Measurements from ENCODE around the gene ALOX15. TPM values are rescaled to one million over a fixed set of nuclear protein-coding genes. Genes with fewer than 3 reads are reported as not detected.

The ALOX15 gene
- total RNA-seq, 1 experiment from 2014 or later, result not detected

DNA sequence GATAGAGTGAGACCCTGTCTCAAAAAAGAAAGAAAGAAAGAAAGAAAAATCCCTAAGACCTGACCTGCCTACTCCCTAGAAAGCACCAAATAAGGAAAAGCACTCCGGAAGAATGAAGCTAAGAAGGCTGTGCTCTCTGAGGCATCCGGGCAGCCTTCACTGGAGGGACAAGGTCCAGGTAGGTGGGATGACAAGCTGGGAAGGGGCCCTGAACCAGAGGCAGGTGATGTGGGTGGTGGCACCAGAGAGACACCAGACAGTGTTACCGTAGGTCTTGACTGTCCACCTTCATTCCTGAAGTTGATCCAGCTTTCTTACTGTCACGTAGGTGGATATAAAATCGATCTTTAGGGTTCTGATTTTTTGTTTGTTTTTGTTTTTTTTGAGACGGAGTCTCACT is 30.8 kb downstream of the ALOX15 start:
- H3K27me3 ChIP-seq (ENCODE audit: low read length), result peaks cover 23% of the 10 kb centered on the region; the same call in 1 of the 2 replicates

DNA sequence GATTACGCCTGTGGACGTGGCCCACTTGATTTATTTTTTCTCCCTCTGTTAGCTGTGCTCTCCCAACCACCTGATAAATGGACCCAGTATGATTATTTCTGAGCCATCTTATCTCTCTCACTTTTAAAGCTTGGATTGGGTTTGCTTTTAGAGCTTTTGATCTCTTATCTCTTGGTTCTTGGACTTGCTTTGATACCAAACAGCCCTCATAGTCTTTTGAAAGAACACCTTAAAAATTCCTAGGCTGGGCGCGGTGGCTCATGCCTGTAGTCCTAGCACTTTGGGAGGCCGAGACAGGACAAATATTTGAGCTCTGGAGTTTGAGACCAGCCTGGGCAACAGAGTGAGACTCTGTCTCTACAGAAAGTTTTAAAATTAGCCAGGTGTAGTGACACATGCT is 31.3 kb downstream of the ALOX15 start:
- no TSS peak for BruUV-seq (replicated peaks)
- Histone ChIP-seq H3K9ac (ENCODE audit: low read length) (no peak overlapping the region), H3K4me3 (ENCODE audit: low read length) (no peak overlapping the region), H3K36me3 (ENCODE audit: low read depth, low read length) (no peaks in the 10 kb centered on the region), H3K27me3 (ENCODE audit: low read length) (peaks cover 23% of the 10 kb centered on the region; the same call in 1 of the 2 replicates), H2AFZ (ENCODE audit: low read length) (no peak overlapping the region), H4K20me1 (ENCODE audit: low read length) (no peaks in the 10 kb centered on the region), H3K27ac (ENCODE audit: low read length) (no peak overlapping the region), H3K4me1 (ENCODE audit: insufficient read depth, low read length) (no peaks in the 10 kb centered on the region), H3K9me2 (replicated peaks; ENCODE audit: low read length) (no peaks in the 10 kb centered on the region), H3K79me2 (ENCODE audit: low read length) (no peaks in the 10 kb centered on the region), H3K4me2 (ENCODE audit: low read length) (no peak overlapping the region), H3F3A (ENCODE audit: low read length, unreplicated experiment) (no peaks in the 10 kb centered on the region), H3K9me3 (ENCODE audit: low read length) (no peaks in the 10 kb centered on the region)
- TF ChIP-seq, protein P1, sequence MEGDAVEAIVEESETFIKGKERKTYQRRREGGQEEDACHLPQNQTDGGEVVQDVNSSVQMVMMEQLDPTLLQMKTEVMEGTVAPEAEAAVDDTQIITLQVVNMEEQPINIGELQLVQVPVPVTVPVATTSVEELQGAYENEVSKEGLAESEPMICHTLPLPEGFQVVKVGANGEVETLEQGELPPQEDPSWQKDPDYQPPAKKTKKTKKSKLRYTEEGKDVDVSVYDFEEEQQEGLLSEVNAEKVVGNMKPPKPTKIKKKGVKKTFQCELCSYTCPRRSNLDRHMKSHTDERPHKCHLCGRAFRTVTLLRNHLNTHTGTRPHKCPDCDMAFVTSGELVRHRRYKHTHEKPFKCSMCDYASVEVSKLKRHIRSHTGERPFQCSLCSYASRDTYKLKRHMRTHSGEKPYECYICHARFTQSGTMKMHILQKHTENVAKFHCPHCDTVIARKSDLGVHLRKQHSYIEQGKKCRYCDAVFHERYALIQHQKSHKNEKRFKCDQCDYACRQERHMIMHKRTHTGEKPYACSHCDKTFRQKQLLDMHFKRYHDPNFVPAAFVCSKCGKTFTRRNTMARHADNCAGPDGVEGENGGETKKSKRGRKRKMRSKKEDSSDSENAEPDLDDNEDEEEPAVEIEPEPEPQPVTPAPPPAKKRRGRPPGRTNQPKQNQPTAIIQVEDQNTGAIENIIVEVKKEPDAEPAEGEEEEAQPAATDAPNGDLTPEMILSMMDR (conservative IDR thresholded peaks at IDR 0.05; ENCODE audit: low read depth, low read length), result no peak
- TF ChIP-seq EZH2phosphoT487 (IDR thresholded peaks at IDR 0.05; ENCODE audit: borderline replicate concordance, low read length) (no peak), EZH2 (IDR thresholded peaks at IDR 0.05; ENCODE audit: low read length, unreplicated experiment) (no peak)
- ATAC-seq (no peak), DNase-seq (no peak)
- POLR2A ChIA-PET (ENCODE audit: unreplicated experiment), result no interaction called here
- CTCF ChIA-PET, result no interaction called here
- intact Hi-C loops (cut with micrococcal nuclease), result no loop called here

More for the DNA sequence above, 30.8 kb downstream of the ALOX15 start:
- H3K9me3 ChIP-seq (ENCODE audit: low read length), result no peaks in the 10 kb centered on the region
- POLR2A ChIA-PET (ENCODE audit: unreplicated experiment), result interaction anchor here (0.5 kb wide), 1 partner anchor 943 kb away, joined by 4 read pairs; no protein-coding TSS in a partner anchor
- no TSS peak for BruUV-seq (replicated peaks)
- H3K4me2 ChIP-seq (ENCODE audit: low read length), result no peak overlapping the region
- TF ChIP-seq EZH2phosphoT487 (IDR thresholded peaks at IDR 0.05; ENCODE audit: borderline replicate concordance, low read length) (no peak), EZH2 (IDR thresholded peaks at IDR 0.05; ENCODE audit: low read length, unreplicated experiment) (no peak)
- TF ChIP-seq, protein P1 (conservative IDR thresholded peaks at IDR 0.05; ENCODE audit: low read depth, low read length), result no peak
- H4K20me1 ChIP-seq (ENCODE audit: low read length), result no peaks in the 10 kb centered on the region
- H3K4me1 ChIP-seq (ENCODE audit: insufficient read depth, low read length), result no peaks in the 10 kb centered on the region
- no peak overlapping the region for H3K9ac ChIP-seq (ENCODE audit: low read length)
- H3K27ac ChIP-seq (ENCODE audit: low read length), result no peak overlapping the region
- intact Hi-C loops (cut with micrococcal nuclease), result no loop called here
- no peaks in the 10 kb centered on the region for H3K79me2 ChIP-seq (ENCODE audit: low read length)
- no peak overlapping the region for H3K4me3 ChIP-seq (ENCODE audit: low read length)
- CTCF ChIA-PET, result no interaction called here
- no peaks in the 10 kb centered on the region for H3F3A ChIP-seq (ENCODE audit: low read length, unreplicated experiment)
- no peaks in the 10 kb centered on the region for H3K36me3 ChIP-seq (ENCODE audit: low read depth, low read length)
- ATAC-seq, result no peak
- no peak overlapping the region for H2AFZ ChIP-seq (ENCODE audit: low read length)
- no peak for DNase-seq
- no peaks in the 10 kb centered on the region for H3K9me2 ChIP-seq (replicated peaks; ENCODE audit: low read length)

DNA sequence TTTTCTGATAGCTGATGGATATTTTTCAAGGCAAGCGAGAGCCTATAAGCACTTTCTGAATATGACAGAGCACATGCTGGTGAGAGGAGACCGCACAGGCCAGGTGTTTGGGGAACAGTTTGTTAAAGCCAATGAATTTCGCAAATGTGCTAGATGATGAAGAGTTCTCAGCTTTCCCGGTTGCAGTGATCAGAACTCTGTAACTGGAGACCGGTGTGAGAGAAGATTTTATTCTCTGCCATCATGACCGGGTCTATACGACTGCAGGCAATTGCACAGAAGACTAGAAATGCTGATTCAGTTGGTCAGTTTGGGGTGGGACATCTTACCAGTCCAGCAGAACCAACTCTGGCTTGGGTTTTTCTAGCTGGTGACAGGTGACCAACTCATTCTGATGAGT is 31.7 kb downstream of the ALOX15 start:
- TF ChIP-seq, protein P1 (conservative IDR thresholded peaks at IDR 0.05; ENCODE audit: low read depth, low read length), result no peak
- TF ChIP-seq EZH2 (IDR thresholded peaks at IDR 0.05; ENCODE audit: low read length, unreplicated experiment) (no peak), EZH2phosphoT487 (IDR thresholded peaks at IDR 0.05; ENCODE audit: borderline replicate concordance, low read length) (no peak)
- no peaks in the 10 kb centered on the region for H3K4me1 ChIP-seq (ENCODE audit: insufficient read depth, low read length)
- no peak overlapping the region for H3K4me3 ChIP-seq (ENCODE audit: low read length)
- no peak for DNase-seq
- peaks cover 23% of the 10 kb centered on the region; the same call in 1 of the 2 replicates for H3K27me3 ChIP-seq (ENCODE audit: low read length)
- ChIA-PET POLR2A (ENCODE audit: unreplicated experiment) (no interaction called here), CTCF (no interaction called here)
- no peaks in the 10 kb centered on the region for H3K79me2 ChIP-seq (ENCODE audit: low read length)
- H3F3A ChIP-seq (ENCODE audit: low read length, unreplicated experiment), result no peaks in the 10 kb centered on the region
- no peak overlapping the region for H3K4me2 ChIP-seq (ENCODE audit: low read length)
- H2AFZ ChIP-seq (ENCODE audit: low read length), result no peak overlapping the region
- BruUV-seq (replicated peaks), result no TSS peak
- no peaks in the 10 kb centered on the region for H4K20me1 ChIP-seq (ENCODE audit: low read length)
- intact Hi-C loops (cut with micrococcal nuclease), result no loop called here
- no peaks in the 10 kb centered on the region for H3K9me2 ChIP-seq (replicated peaks; ENCODE audit: low read length)
- no peaks in the 10 kb centered on the region for H3K9me3 ChIP-seq (ENCODE audit: low read length)
- H3K36me3 ChIP-seq (ENCODE audit: low read depth, low read length), result no peaks in the 10 kb centered on the region
- no peak overlapping the region for H3K27ac ChIP-seq (ENCODE audit: low read length)
- no peak for ATAC-seq
- no peak overlapping the region for H3K9ac ChIP-seq (ENCODE audit: low read length)

Measured in PC-3 (cell line).